Activated T-cell treated with anti-CD3 and anti-CD28 coated beads, Interleukin-2, amount 50 U/mL, for 48 hours (primary cell): ENCODE data around the gene TTLL10.

Experiments used
- DNase-seq, 2 experiments: peaks; one replicate each; pipeline ENCODE4 v3.0.0-alpha.2; 2020

TTLL10 gene

DNA sequence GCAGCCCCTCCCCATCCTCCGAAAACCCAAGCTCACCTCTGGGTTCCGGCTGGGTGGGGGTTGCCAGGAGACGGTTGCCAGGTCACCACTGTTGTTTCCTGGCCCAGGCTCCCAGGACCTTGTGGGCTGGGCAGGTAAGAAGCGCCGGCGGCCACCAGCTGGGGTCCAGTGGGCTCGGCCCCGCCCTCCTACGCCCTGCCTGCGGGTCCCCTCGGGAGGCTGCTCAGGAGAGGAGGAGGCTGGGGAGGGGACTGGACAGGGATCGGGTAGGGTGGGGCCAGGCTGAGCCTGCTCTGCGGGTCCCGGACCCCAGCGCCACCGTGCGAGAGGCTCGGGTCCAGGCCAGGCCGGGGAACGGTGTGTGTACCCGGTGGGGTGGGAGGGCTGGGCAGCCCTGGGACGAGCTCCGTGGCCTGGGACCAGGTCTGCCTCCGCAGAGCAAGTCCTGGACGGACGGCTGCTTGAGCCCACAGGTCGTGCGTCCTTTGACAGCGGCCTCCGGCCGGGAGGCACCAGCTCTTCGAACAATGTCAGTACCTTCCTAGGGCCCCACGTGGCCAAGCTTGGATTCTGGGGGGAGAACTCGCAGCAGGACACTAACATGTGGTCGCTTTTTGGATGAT, at the start of gene TTLL10:
TSS of gene TTLL10 (plus strand) at position 88 of the 623 bp plus-strand sequence. CDS start 5,336 bp downstream, outside the sequence.
- DNase-seq: no peak

DNA sequence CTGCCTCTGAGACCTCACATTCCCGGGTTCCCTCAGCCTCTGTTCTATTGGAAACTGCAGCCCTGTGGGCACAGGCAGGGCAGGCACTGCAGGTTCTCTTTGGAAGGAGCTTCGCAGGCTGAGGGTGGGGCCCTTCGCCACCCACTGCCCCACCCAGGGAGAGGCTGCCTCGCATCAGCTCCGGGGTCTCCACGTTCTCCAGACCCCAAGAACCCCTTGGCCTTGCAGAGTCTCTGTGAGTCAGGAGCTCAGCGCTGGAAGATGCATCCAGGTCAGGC, 49.2 kb upstream of the TTLL10 start:
- no peak for DNase-seq

DNA sequence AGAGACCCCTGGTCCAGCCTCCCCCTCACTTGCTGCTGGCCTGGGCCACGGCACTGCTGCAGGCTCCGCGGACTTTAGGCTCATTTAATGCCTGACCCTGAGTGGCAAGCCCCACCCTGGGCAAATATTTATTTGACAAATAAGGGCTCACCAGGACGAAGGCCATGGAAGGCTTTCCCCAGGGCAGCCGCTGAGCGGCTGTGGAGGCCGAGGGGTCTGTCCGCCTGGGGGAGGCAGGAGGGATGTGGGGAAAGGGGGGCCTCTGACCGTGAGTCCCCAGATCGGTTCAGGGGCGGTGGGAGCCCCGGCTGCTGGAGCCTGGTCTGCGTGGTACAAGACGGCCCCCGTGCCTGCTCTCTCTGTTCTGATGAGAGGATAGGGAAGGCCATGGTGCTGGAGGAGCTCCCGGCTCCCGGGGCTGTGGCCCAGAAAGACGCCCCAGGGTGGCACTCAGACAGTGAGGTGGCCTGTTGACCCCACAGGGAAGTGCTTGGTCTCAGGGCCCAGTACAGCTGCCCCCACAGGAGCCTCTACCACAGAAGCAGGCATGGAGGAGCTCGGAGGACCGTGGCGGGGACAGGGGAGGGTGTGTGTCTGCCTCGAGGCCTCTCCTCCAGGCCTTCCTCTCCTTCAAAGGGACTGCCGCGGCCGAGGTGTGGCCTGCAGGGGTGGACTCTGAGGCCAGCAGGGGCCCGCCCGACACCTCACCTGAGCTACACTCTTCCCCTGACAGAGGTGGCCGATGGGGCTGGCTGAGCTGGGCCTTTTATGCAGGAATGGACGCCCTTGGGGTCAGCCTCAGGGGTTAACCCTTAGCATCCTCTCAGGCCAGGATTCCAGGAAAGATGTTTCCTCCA, 48.7 kb upstream of the TTLL10 start:
- no peak for DNase-seq

DNA sequence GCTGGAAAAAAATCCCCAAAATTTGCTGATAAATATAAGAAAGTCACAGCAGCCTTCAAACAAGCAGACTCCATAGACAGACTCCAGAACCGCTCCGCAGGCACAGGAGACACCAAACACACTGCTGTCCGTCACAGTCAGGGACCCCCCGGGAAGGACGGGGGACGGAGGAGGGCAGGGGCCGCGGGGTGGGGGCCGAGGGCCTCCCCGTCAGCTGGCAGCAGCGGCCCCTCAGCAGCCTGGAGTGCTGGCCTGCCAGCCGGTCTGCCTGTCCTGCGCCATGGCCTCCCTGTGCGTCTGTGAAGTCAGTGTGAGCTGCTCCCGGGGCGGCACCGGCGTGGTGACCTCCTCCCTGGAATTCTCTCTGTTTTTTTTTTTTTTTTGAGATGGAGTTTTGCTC, 47.7 kb upstream of the TTLL10 start:
- no peak for DNase-seq

- DNase-seq: no peak
Measured at GRCh38 chr1:1127551-1128451, 45.9 kb upstream of the TTLL10 start.

DNA sequence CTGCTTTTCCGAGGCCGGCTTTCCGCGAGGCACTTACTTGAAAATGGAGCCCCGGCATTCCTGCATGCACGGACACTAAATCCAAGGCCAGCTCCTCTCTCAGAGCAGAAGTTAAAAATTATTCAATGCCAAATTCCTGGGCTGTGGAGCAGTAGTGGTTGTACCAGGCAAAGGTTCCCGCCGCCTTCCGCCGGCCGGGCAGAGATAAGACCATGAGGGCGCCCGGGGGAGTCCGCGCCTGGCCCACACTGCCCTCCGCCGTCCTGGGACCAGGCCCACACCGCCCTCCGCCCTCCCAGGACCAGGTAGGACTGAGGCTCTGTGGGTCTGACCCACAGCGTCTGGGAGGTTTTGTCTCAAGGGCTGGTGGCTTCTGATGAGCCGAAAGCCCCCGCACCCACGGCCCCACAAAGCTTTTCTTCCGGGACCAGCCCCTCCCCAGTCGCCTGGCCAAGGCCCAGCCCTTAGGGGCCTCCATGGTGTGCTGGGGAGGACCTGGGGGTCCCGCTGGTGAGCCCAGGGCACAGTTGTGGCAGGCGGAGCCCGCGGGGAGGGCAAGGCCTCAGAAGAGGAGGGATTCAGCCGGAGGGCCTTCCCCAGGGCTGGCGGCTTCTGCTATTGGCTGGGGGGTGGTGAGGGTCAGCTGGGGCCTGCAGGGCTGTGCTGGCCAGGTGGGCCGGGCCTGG, 45.1 kb upstream of the TTLL10 start:
- DNase-seq: no peak

DNA sequence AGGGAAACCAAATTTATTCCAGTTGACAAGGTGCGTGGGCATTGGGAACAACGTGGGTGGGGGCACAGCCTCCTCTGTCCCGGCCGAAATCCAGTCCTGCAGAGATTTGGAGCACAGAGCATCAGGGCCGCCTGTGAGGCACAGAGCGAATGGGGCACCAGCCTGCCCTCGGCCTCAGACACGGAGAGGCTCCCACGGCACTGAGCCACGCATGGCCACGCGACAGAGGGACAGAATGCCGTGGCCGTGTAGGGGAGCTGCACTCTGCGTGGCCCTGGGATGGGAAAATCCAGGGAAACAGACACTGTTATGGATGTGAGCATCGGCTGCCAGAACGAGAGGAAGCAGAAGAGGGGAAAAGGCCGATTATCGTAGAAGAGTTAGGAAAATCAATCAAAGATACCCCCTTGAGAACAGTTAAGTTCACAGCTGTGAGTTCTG, 44.3 kb upstream of the TTLL10 start:
- no peak for DNase-seq

- DNase-seq: no peak
Measured at GRCh38 chr1:1130206-1131120, 43.2 kb upstream of the TTLL10 start.

DNA sequence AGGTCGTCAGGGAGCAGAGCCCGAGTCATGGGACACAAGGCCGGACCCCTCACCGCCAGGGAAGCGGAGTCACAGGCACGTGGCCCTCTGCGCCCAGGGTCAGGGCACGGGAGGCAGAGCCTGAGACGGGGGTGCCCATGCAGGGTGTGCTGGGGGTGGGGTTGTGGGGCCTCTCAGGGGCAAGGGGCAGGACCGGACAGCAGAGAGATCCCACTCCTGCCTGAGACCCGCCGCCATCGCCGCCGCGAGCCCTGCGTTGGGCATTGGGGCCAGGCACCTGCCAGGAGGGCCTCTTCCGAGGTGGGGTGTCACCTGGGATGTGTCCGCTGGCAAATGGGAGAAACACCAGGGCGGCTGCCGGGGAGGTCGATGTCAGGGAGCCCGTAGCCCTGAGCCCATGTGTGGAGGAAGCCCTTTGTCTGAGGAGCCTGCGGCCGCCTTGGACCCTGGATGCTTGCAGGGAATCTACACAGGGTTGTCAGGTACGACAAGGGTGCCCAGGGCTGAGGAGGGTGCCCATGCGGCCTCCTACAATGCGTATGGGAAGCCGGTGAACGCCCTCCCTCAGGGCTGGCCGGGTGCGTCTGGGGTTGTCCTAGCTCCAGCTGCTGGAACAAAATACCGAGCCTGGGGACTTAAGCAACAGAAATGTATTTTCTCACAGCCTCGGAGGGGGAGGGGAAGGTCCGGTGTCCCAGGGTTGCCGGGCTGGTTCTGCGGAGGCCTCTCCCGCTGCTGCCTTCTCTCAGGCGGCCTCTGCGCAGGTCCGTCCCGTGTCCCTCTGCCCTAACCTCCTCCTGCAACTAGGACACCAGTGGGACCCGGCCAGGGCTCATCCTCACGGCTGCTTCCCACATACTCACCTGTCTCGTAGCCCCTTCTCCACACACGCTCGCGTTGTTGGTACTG, 41.4 kb upstream of the TTLL10 start:
- no peak for DNase-seq

DNA sequence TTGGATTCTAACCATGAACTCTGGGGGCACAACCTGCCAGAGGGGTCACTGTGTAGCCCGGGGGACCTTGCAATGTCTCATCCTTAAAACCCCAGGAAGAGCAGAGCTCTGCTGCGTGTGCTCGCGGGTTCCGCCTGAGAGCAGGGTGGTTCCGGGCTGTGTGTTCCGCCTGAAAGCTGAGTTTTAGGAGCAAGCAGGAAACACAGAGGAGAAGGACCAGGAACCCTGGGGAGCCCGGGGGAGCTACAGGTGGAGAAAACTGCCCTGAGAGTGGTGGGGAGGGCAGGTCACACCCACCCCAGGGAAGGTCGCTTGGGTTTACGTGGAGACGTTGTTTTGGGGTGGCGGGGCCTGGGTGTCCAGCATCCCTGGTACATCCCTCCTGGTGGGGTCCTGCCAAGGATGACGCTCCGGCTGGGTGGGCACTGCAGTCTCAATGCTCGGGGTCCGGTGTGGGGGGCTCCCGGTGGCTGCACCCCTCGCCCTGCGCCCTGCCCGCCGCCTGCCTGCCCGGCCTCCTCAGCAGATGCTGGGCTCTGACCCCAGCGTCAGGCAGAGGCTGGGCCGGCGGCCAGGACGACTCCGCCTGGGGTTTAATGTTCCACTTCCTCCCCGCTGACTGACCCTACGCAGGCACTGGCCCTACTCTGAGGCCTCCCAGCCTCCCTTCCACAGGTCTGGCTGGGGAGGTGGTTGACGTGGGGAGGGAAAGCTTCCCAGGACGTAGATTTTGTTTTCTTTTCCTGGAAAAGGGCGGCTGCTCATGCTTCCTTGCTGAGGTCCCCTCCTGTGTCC, 40.5 kb upstream of the TTLL10 start:
- DNase-seq: no peak

DNA sequence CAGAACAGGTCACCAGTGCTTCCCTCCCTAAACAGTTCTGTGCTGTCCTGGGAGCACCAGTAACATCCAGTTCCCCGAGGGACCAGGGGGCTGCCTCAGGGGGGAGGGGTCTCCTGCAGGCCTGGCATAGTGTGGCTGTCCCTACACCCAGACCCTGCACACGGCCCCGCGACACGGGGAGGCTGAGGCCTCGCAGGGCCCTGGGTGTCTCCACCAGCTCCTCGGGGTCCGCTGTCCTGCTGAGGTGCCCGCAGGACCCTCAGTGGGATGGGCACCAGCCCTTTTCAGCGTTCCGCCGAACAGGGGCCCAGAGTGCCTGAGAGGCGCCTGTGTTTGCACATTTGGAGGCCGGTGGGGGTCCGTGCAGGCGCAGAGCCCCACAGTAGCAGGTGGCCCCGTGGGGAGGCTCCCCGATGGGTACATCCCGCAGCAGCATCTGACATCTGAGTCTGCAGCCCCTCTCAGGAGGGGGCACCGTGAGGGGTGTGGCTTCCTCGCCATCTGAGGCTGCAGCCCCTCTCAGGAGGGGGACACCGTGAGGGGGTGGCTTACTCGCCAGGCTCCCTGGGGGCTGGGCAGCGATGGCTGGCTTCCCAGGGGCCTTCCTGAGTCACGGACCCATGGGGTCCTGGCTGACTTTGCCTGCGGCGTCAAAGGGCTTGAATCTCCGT, 39.2 kb upstream of the TTLL10 start:
- no peak for DNase-seq

GRCh38 chr1:1135339-1136136, 38.1 kb upstream of the TTLL10 start:
- no peak for DNase-seq

GRCh38 chr1:1136547-1137230, 37.0 kb upstream of the TTLL10 start:
- DNase-seq: peak in 1 of 2 experiments; percentile 38

- peak; percentile 77 to 81 for DNase-seq
Measured at GRCh38 chr1:1137256-1138045, 36.2 kb upstream of the TTLL10 start.

DNA sequence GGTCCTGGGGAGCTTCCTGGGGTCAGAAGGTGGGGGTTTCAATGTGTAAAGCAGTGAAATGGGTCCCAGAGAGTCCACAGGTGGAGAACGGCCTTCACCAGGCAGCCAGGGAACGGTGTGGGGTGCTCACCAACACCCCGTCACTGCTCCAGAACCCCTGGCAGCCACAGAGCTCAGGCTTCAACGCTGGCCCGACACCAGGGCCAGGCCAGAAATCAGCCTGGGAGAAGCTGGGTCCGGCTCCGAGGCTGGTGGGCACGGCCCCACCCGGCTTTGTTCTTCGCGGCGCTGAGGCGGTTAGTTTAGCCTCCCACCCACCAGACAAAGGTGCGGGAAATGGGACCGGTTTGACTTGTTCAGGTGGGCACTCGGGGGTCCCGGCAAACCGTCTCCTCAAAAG, 33.0 kb upstream of the TTLL10 start:
- DNase-seq: no peak

DNA sequence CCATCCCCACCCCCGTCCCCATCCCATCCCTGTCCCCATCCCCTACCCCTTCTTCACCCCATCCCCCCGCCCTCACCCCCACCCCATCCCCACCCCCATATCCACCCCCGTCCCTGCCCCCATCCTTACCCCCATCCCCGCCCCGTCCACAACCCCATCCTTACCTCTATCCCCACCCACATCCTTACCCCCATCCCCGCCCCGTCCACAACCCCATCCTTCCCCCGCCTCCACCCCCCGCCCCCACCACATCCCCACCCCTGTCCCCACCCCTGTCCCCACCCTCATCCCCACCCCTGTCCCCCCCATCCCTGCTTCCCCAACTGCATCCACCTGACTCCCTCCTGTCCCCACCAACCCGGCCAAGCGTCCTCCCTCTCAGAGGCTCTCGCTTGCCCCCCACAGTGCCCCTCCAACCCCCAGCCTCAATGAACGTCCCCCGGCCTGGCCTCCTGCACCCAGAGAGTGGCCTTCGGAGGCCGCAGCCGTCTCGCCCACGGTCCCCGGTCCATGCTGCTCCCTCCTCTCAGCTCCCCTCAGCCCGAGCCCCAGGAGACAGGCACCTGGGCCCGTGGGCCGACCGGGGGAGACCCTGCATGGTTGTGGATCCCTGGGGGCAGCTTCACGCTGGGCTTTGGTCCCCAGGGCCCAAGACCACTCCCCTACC, 32.3 kb upstream of the TTLL10 start:
- DNase-seq: no peak
